Right lobe of liver (tissue), 4 donors: Measurements from ENCODE around the gene ARMC9.

Experiments
- POLR2A ChIP-seq: fragments of 450-650 bp; IDR thresholded peaks from one replicate; pipeline ENCODE4 v1.6.1; 2017; ENCODE audit warnings: antibody characterized with exemption, mild to moderate bottlenecking
- TF ChIP-seq, protein P1 (sequence below), 4 donors: fragments of 200-600 bp in 3 of 4; fragments of 450-650 bp in 1 of 4; IDR thresholded peaks; one replicate each; pipeline versions ENCODE4 v1.5.1 to v1.8.0; 2016 to 2022; ENCODE audit warnings: antibody characterized with exemption in 4 of 4, mild to moderate bottlenecking in 2 of 4
- donor health status: DM: no; HTN: no; CAD: no.
- donor health status: DM: no; HTN: no; CAD: no.
- donor health status: DM: no; HTN: yes; CAD: no.

DNA sequence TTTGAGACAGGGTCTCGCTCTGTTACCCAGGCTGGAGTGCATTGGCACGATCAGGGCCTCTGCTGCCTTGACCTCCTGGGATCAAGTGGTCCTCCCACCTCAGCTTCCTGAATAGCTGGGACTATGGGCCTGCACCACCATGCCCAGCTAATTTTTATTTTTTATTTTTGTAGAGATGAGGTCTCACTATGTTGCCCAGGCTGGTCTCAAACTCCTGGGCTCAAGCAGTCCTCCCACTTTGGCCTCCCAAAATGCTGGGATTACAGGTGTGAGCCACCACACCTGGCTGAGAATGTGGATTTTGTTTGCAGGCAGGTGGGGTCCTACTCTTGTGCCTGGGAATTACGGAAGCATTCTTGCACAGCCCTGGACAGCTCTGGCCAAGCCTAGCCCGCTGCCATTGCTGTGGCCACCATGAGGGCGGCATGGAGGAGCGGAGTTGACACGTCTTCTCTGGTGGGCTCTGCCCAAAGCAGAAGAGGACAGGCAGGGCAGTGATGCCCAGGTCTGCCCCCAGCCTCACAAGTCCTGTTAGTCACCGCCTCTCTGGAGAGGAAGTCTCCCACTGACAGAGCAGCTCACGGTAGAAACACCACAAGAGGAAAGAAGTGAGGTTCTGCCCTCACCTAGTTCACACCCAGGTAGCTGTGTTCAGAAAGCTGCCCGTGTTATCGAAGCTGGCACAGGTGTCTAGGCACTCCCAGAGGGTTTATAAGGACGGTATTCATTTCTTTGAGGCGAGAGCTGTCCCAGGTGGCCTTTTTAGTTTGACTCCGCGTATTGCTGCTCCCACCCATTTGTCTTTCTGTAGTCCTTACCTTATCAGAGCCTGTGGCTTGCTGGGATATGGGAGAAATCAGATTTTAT, 46.2 kb downstream of the ARMC9 start:
- TF ChIP-seq, protein P1, sequence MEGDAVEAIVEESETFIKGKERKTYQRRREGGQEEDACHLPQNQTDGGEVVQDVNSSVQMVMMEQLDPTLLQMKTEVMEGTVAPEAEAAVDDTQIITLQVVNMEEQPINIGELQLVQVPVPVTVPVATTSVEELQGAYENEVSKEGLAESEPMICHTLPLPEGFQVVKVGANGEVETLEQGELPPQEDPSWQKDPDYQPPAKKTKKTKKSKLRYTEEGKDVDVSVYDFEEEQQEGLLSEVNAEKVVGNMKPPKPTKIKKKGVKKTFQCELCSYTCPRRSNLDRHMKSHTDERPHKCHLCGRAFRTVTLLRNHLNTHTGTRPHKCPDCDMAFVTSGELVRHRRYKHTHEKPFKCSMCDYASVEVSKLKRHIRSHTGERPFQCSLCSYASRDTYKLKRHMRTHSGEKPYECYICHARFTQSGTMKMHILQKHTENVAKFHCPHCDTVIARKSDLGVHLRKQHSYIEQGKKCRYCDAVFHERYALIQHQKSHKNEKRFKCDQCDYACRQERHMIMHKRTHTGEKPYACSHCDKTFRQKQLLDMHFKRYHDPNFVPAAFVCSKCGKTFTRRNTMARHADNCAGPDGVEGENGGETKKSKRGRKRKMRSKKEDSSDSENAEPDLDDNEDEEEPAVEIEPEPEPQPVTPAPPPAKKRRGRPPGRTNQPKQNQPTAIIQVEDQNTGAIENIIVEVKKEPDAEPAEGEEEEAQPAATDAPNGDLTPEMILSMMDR (IDR thresholded peaks at IDR 0.05), result no peak
- no peak for TF ChIP-seq POLR2A
